Stimulated activated CD4-positive, alpha-beta T cell treated with anti-CD3 and anti-CD28 coated beads, TNF-alpha, amount 100 ng/mL, for 48 hours (primary cell): ENCODE data around the gene FOXD1.

ENCODE experiments used
- DNase-seq, 3 donors: peaks; one replicate each; pipeline ENCODE4 v3.0.0-alpha.2; 2020; ENCODE audit warnings: low read depth in 3 of 3

The FOXD1 gene

GRCh38 chr5:73441378-73441777, 7.2 kb downstream of the FOXD1 start:
- DNase-seq = no peak

- DNase-seq = no peak
Observed at GRCh38 chr5:73440262-73440661, 8.3 kb downstream of the FOXD1 start.

GRCh38 chr5:73438645-73439470, 9.7 kb downstream of the FOXD1 start:
- no peak for DNase-seq

- no peak for DNase-seq
Observed at GRCh38 chr5:73437777-73438644, 10.6 kb downstream of the FOXD1 start.

GRCh38 chr5:73437101-73437776, 11.3 kb downstream of the FOXD1 start:
- no peak for DNase-seq

GRCh38 chr5:73436535-73437100, 12.0 kb downstream of the FOXD1 start:
- DNase-seq = no peak

- no peak for DNase-seq
Observed at GRCh38 chr5:73435759-73436534, 12.6 kb downstream of the FOXD1 start.

- no peak for DNase-seq
Observed at GRCh38 chr5:73434907-73435306, 13.7 kb downstream of the FOXD1 start.

- DNase-seq = no peak
Observed at GRCh38 chr5:73434461-73434860, 14.1 kb downstream of the FOXD1 start.

- no peak for DNase-seq
Observed at GRCh38 chr5:73433982-73434342, 14.6 kb downstream of the FOXD1 start.

- no peak for DNase-seq
Observed at GRCh38 chr5:73433272-73433981, 15.2 kb downstream of the FOXD1 start.

GRCh38 chr5:73431204-73431851, 17.2 kb downstream of the FOXD1 start:
- DNase-seq = no peak

GRCh38 chr5:73426034-73426433, 22.5 kb downstream of the FOXD1 start:
- no peak for DNase-seq

- DNase-seq = no peak
Observed at GRCh38 chr5:73424556-73424977, 24.0 kb downstream of the FOXD1 start.

GRCh38 chr5:73422164-73422563, 26.4 kb downstream of the FOXD1 start:
- DNase-seq = no peak

- DNase-seq = no peak
Observed at GRCh38 chr5:73420666-73421065, 27.9 kb downstream of the FOXD1 start.

GRCh38 chr5:73419465-73420390, 28.8 kb downstream of the FOXD1 start:
- no peak for DNase-seq

- no peak for DNase-seq
Observed at GRCh38 chr5:73419117-73419464, 29.5 kb downstream of the FOXD1 start.

- DNase-seq = no peak
Observed at GRCh38 chr5:73418244-73418691, 30.3 kb downstream of the FOXD1 start.
